Embryonic facial prominence (tissue), 1 donor: ENCODE results near the gene ITGB1.
"Not testable (repeated sequence)": the region's sequence is repeated elsewhere in the genome, so short reads cannot be mapped to it uniquely, and the experiment has no call there.

Source experiments
- DNase-seq: peaks from one replicate; pipeline ENCODE4 v3.0.0-alpha.2; 2016; ENCODE audit errors: extremely low spot score

Gene ITGB1

GRCh38 chr10:32938554-32939061 lies 19.4 kb downstream of the ITGB1 start:
- no peak for DNase-seq

- no peak for DNase-seq
Measured at GRCh38 chr10:32937911-32938424, 20.1 kb downstream of the ITGB1 start.

DNA sequence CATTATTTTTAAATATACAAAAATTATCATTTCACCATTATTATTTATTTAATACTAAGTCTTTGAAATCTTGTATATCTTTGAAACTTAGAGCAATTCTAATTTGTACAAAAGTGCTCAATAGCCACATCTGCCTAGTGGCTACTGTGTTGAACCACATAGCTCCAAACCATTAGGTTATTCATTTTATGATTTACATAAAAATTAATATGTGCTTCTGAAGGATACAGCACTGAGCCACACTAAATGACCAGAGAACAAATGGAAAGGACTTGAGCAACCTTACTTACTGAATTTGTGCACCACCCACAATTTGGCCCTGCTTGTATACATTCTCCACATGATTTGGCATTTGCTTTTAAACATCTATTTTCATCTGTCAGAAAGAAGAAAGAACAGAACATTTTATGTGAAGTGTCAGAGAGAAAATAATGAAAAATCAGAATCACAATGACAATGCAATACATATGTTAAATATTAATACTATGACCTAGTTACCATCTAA lies 25.8 kb downstream of the ITGB1 start:
- DNase-seq, result no peak

GRCh38 chr10:32931593-32931992 lies 26.4 kb downstream of the ITGB1 start:
- no peak for DNase-seq

DNA sequence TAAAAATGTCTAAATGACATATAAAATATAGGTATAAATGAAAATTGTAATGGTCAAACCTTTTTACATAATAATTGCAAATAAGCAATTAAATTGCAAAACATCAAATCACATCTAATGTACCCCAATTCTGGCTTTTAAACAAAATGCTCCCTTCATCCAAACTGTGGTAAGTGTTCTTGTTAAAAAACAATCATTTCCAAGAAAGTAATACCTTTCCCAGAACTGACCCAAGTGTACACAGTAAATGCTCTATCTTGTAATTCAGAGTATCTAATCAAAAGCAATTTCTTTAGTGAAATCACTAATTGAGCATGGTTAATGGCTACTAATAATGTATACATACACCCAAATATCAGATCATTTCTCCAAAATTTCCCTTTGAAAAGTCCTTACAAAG lies 28.0 kb downstream of the ITGB1 start:
- no peak for DNase-seq

DNA sequence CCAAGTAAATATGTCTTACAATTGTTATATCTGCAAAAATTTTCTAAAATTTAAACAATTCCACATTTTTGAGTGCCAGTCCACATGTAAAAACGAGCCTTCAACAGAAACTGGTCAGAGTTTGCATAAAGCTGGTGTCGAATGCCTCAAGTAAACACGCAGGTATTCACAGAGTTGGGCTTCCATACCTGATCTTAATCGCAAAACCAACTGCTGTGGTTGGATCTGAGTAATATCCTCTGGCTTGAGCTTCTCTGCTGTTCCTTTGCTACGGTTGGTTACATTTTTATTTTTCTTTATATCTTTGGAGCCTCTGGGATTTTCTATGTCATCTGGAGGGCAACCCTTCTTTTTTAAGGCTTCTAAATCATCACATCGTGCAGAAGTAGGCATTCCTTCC lies 28.4 kb downstream of the ITGB1 start:
- no peak for DNase-seq

DNA sequence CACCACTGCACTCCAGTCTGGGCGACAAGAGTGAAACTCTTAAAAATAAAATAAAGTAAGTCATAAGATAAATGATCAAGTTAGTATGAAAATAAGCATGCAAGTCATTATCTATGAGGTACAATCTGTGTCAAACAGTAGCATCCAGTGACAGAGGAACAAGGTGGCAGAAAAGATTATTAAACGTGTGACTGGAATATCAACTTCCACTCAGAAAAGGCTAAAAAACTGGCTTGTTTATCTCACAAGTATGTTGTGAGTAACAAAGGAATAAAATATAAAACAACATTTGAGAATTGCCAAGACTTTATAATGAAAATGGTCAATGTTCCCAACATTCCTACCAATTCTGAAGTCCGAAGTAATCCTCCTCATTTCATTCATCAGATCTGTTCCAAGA lies 30.3 kb downstream of the ITGB1 start:
- DNase-seq, result no peak

- DNase-seq, result no peak
Measured at GRCh38 chr10:32923849-32924248, 34.2 kb downstream of the ITGB1 start.

- no peak for DNase-seq
Measured at GRCh38 chr10:32923134-32923533, 34.9 kb downstream of the ITGB1 start.

DNA sequence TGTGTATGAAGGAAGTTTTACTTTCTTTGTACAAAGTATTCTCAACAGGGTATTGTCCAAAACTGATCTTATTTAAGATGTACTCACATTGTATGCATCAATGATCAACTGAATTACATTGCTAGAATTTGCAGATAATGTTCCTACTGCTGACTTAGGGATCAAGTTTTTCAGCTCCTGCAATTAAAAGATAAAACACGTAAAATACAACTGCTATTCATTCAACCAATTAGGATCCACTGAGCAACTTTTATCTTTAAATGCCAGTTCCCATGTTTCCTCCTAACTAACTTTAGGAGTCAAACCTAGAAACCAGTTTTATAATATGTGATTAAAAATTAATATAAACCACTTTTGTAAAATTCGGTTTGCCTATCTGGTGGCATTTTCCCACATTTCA lies 35.9 kb downstream of the ITGB1 start:
- no peak for DNase-seq

- DNase-seq, result not testable (repeated sequence)
Measured at GRCh38 chr10:32917817-32918216, 40.2 kb downstream of the ITGB1 start.

DNA sequence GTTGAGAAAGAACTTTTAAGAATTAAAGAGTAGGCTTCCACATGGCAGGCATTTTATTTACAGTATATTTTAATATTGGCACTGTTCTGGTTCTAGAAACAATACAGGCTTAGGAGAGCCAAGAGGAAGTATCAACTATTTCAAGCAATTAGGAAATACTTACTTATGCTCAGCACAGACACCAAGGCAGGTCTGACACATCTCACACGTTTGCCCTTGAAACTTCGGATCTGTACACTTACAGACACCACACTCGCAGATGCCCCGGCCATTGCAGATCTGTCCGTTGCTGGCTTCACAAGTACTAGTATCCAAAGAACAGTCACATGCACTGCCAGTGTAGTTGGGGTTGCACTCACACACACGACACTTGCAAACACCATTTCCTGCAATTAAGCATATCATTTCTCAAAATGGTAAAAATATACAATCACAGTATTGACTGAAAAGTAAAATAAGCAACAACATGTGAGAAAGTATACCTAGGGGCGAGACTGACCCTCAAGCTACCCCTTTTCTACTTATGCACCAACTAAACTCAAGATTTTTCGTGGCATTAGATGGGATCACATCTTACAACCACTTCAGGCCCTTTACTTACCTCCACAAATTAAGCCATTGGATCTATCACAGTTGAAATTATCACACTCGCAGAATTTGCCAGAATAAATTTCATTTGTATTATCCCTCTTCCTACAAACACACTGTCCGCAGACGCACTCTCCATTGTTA lies 46.6 kb downstream of the ITGB1 start:
- no peak for DNase-seq

- not testable (repeated sequence) for DNase-seq
Measured at GRCh38 chr10:32909970-32910369, 48.1 kb downstream of the ITGB1 start.

- no peak for DNase-seq
Measured at GRCh38 chr10:32909456-32909855, 48.6 kb downstream of the ITGB1 start.

DNA sequence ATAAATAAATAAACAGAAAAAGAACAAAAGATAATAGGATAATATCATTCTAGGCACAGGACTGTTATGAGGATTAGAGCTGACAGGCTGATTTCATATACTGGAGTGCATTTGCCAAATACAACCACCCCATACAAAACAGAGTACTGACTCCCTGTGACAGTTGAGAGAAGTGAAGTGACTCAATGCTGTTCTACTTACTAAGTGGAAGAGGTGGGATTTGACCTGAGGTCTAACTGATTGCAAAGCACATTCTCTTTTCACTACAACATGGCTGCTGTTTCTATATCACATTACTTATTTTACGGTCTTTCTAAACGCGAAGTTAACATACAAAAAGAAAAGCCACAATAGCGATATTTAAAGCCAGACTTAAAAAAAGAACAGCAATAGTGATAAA lies 51.4 kb downstream of the ITGB1 start:
- DNase-seq, result no peak

GRCh38 chr10:32905466-32905865 lies 52.6 kb downstream of the ITGB1 start:
- DNase-seq, result no peak

- no peak for DNase-seq
Measured at GRCh38 chr10:32901815-32902214, 56.2 kb downstream of the ITGB1 start.

DNA sequence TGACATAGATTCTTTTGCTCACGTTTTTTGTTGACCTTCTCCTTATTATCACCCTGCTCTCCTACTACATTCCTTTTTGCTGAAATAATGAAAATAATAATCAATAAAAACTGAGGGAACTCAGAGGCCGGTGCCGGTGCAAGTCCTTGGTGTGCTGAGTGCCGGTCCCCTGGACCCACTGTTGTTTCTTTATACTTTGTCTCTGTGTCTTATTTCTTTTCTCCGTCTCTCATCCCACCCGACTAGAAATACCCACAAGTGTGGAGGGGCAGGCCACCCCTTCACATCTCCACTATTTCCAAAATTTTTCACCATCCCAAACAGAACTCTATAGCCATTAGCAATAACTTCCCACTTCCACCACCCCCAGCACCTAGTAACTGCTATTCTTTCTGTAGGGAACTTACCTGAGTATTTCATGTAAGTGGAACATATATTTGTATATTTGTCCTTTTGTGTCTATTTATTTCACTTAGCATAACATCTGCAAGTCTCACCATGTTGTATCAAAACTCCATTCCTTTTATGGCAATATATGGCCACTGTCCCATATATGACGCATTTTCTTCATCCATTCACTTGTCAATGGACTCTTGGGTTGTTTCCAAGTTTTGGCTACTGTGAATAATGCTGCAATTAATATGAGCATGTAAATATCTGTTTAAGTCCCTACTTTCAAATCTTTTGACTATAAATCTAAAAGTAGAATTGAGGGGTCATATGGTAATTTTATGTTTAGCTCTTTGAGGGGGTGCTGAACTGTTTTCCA lies 62.6 kb downstream of the ITGB1 start:
- not testable (repeated sequence) for DNase-seq

DNA sequence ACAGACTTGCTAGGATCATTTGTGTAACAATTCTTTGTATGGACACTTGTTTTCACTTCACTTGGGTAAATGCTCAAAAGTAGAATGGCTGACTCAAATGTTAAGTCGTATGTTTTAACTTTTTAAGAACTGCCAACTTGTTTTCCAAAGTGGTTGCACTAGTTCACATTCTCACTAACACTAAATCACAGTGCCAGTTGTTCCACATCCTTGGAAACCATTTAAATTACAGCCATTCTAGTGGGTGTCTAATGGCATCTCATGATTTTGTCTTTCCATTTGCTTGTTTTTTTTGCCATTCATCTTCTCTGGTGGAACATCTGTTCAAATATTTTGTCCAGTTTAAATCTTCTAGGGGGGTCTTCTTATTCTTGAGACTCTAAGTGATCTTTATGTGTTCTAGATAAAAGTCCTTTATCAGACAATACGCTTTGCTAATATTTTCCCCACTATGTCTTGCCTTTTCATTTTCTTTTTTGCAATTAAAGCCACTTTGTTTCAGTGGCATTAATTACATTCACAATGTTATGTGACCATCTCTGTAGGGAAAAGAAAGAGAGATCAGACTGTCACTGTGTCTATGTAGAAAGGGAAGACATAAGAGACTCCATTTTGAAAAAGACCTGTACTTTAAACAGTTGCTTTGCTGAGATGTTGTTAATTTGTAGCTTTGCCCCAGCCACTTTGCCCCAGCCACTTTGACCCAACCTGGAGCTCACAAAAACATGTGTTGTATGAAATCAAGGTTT lies 63.9 kb downstream of the ITGB1 start:
- DNase-seq, result no peak

GRCh38 chr10:32893434-32893833 lies 64.6 kb downstream of the ITGB1 start:
- no peak for DNase-seq

GRCh38 chr10:32891261-32891660 lies 66.8 kb downstream of the ITGB1 start:
- DNase-seq, result no peak

GRCh38 chr10:32890444-32890843 lies 67.6 kb downstream of the ITGB1 start:
- DNase-seq, result no peak
